IPS-NIHi11 (cell line): ENCODE results near the gene CNTN6.

ENCODE experiments used
- DNase-seq: peaks from one replicate; pipeline ENCODE4 v3.0.0; 2012; ENCODE audit warnings: mixed read lengths, low spot score

CNTN6 gene

GRCh38 chr3:1092771-1093170 lies at the start of gene CNTN6:
CNTN6 (plus strand) TSS chr3:1093024; CDS start chr3:1148009, 54,985 bp downstream.
- no peak for DNase-seq

DNA sequence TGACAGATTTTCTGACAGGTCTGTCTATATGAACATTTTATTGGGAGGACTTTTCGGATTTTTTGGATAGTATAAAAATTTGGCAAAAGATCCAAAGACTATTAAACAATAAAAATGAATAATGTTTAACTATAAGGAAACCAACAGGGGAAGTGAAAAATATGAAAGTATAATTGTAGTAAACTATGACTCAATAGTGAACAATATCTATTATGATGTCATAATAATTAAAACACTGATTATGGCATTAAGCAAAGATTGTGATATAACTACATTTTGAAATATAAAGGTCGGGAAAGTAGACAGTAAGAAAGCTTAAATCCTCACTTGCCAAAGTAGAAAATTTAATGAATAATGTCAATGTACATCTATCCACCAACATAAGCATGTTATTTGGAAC lies 44.3 kb upstream of the CNTN6 start:
- DNase-seq = no peak

DNA sequence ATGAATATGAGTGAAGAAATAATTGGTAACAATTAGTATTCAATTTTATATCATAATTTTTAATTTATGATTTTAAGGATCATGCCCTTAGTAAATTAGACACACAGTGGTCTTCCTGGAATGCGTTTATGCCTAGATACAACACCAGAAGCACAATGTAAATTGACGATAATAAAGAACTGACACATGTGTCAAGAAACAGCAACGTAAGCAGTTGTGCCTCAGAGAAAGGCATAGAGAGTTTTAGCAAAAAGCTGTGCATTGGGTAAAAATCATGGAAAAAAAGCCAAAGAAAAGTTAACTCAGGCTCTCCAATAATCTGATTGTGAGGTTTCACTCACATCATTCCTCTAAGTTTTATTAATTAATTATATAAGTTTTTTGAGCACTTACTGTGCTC lies 37.0 kb upstream of the CNTN6 start:
- DNase-seq = no peak

GRCh38 chr3:1056744-1057143 lies 36.1 kb upstream of the CNTN6 start:
- DNase-seq = no peak

- no peak for DNase-seq
These were observed 35.4 kb upstream of the CNTN6 start for GRCh38 chr3:1057436-1057835.

DNA sequence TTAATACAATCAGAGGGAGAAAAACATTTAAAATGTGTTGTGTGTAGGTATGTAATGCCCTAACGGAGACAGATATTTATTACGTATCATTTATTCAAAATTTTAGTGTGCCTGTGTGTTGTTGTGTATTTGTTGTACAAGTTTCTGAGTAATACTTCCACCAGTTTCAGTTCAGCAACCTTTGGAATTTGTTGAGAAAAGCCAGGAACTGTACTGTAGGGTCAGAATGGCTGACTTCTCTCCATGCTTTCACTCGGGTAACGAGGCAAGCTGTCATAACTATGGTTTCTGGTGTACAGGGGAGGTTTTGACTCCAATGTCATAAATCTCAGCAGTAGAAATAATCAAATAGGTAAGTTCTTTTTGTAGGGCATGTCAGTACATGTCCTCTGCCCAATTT lies 23.8 kb upstream of the CNTN6 start:
- DNase-seq = no peak

- DNase-seq = no peak
These were observed 20.8 kb upstream of the CNTN6 start for GRCh38 chr3:1072041-1072440.

- DNase-seq = no peak
These were observed 13.2 kb upstream of the CNTN6 start for GRCh38 chr3:1079662-1080061.

DNA sequence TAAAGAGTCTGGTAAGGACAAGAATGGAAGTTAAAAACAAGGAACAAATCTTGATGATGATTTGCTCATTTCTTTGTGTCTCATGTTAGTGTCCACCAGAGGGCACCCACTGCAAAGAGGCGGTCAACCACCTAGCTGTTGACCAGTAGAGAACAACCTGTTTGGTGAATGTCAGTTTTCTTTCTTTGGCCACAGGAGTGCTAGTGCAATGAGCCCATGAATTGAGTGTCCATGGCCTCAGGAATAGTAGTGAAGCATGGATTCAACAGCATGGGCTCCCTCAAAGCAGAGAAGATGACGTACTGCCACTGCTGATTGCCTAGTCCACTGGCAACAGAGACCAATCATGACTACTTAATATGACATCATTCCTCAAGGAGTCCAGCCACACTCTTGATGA lies 10.7 kb upstream of the CNTN6 start:
- no peak for DNase-seq

DNA sequence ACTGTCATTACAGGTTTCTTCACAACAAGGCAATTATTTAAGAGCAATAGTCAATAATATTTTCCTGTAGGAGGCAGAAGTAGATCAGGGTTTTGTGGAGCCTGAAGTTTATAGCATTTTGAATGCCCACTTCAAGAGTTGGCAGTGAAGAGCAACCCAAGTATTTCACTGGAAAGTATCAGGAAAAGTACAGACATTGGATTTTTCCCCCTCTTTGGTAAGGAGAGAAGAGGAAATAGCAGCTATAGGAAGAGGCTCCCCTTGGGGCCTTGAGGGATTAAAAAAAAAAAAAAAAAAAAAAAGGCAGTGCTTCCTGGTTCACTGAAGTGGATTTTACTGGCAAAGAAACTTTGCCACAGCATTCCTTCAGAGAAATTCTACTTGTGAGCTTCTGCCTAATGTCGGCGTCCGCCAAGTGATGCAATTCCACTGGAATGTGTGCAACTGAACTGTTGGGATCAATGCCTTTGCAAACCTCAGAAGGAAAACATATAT lies 5.7 kb upstream of the CNTN6 start:
- DNase-seq = no peak

- no peak for DNase-seq
These were observed 4.3 kb upstream of the CNTN6 start for GRCh38 chr3:1088503-1088902.

DNA sequence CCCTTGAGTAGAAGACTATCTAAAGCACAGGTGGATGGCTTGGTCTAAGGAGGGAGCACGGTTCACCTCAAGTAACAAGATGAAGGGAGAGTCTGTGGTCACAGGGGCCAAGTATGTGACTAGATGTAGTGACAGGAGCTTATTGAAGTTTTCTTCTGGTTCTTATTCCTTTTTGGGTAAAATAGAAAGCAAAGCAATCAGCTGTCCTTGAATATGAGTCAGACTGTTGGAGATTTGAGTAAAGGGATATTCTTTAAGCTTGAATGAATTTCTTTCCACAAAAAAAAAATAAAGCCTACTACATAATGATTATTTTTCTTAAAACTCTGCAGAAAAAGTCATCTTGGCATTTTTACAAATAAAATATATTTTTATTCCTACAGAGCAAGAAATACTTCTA lies 1.5 kb upstream of the CNTN6 start:
- no peak for DNase-seq

GRCh38 chr3:1092061-1092460 lies 763 bp upstream of the CNTN6 start:
- no peak for DNase-seq

DNA sequence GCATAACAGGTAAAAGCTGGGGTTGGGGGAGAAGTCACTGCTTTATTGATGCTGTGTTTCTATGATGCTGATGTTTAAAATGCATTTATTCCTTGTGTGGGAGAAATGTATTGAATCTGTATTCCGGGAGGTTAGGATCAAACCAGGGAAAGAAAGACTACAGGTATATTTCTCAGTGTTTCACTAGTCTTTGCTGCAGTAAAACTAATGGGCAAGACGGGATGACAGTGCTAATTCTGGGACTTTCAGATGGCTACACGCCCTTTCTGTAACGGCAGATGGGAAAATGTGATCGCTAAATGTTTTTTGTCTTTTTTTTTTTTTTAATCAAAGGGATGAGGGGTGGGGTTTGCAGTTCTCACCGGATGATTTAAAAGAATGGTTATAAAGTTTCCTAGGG lies 393 bp downstream of the CNTN6 start:
- no peak for DNase-seq

DNA sequence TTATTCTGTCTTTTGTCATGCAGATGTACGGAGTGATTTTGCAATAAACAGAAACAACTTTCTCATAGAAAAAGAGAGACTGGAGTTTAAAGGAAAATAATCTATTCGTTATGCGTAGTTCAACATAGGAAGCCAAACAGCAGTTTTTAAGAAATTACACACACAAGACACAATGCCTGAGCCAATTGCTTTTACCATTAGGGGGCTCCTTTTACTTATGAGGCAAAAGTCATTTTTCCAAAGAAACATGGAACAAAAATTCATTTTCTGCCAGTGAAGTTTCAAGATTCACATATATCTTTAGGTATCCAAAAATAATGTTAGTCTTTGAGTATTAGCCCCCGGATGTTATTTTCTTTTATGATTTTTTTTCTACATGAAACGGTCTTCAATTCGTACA lies 10.7 kb downstream of the CNTN6 start:
- no peak for DNase-seq

- no peak for DNase-seq
These were observed 25.1 kb downstream of the CNTN6 start for GRCh38 chr3:1117843-1118473.

- no peak for DNase-seq
These were observed 38.3 kb downstream of the CNTN6 start for GRCh38 chr3:1131166-1131565.

DNA sequence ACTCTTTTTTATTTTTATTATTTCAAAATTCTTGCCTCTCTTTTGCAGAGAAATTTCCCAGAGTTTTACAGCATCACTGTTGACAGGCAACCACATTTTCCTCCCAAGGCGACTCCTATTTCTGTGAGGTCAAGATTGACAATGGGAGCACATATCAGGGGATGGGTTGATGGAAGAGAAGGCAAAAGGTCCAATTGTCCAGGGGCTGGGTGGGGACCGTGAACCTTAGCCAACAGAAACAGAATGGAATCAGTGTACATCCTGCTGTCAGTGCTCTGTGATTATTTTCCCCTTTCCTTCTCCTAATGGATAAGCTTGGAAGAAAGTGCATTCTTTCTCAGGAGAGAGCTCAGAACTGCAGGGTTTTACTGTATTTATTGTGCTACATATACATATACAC lies 42.4 kb downstream of the CNTN6 start:
- DNase-seq = no peak

GRCh38 chr3:1138036-1138435 lies 45.2 kb downstream of the CNTN6 start:
- no peak for DNase-seq

DNA sequence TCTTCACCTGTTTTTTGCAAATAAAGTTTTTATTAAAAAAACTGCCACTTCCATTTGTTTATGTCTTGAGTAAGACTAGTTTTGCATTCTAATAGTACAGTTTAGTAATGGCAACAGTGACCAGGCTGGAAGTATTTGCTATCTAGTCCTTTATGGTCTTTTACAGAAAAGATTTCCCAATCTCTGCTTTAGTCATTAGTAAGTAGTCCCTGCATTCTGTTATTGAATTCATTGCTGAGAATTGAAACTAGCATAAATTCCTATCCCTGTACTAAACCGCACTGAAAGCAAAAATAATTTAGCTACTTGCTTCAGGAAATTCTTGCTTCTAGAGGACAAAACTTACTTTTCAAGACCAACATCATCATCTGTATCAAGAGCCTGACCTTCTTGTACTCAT lies 46.2 kb downstream of the CNTN6 start:
- no peak for DNase-seq

- DNase-seq = no peak
These were observed 54.5 kb downstream of the CNTN6 start for GRCh38 chr3:1147326-1147725.

DNA sequence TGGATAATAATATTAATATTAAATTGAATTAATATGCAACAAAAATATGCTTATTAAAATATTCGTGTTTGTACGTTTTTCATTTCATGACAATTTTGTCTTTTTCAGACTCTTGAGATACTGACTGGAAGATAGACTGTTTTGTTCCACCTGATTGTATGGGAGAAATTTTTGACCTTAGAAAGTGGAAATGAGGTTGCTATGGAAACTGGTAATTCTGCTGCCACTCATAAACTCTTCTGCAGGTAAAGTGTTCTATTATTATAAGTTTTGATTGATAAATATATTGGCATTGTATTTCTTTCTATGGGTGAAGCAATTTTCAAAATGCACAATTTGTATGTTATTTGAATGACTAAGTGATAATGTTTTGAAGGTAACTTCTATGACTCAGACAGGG lies 55.0 kb downstream of the CNTN6 start:
- no peak for DNase-seq

DNA sequence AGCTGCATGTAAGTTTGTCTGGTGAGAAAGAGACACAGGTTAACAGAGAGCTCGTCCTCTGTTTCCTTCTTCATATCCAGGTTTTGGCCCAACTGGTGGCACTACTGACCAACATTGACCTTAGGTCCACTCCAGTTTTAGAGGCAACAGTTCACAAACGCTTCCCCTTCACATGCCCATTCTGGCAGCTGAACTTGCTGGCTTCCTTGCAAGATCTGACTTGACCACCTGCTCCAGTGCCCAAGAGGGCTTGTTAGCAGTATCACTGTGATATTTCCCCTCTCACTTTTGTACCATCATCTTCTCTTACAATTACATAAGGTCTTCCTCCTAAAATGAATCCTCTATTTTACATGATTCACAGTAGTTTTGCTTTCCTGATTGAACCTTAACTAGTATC lies 71.3 kb downstream of the CNTN6 start:
- DNase-seq = no peak

DNA sequence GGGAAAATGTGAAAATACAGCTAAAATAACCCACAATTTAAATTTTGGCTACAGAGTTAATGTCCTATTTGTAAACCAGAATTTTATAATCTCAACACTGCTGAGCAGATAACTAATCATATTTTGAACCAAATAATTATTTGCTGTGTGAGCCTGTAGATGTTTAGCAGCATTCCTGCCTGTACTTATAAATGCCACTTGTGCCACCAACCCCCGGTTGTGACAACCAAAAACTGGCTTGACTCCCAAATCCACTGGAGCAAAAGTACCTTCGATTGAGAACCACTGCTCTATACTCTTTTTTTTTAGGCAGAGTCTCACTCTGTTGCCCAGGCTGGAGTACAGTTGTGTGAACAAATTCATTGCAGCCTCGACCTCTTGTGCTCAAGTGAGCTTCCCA lies 78.5 kb downstream of the CNTN6 start:
- DNase-seq = no peak

DNA sequence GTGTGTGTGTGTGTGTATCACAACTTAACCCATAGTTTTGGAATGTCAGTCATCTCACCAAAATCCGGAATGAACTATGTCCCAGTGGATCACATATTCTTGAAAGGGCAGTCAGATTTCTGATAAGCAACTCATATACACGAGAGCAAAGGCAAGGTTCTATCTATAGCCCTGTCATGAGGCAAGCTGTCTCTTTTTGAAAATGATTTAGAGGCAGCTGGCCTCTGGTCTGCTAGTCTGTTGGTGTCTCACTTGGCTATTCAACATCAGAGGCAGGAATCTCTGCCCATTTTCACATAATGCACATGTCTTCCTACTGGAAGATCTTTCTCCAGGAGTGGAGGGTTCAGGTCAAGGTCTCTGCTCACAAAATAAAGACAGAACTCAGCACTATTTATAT lies 79.8 kb downstream of the CNTN6 start:
- DNase-seq = no peak
